IPS-18a (cell line): ENCODE results near the gene NTSR1.

Experiments
- H3K27ac ChIP-seq: one replicate; pipeline ENCODE4 v1.5.1; 2013; ENCODE audit warnings: low read length
- H3K27me3 ChIP-seq: one replicate; pipeline ENCODE4 v1.6.1; 2013; ENCODE audit warnings: mild to moderate bottlenecking, low read length; ENCODE audit not compliant: control insufficient read depth, insufficient read depth
- H3K36me3 ChIP-seq: one replicate; pipeline ENCODE4 v1.6.1; 2013; ENCODE audit warnings: low read depth, low read length; ENCODE audit not compliant: control insufficient read depth
- H3K4me1 ChIP-seq: one replicate; pipeline ENCODE4 v1.6.1; 2013; ENCODE audit warnings: low read depth, low read length; ENCODE audit not compliant: control insufficient read depth
- H3K4me3 ChIP-seq: one replicate; pipeline ENCODE4 v1.5.1; 2013; ENCODE audit warnings: low read length
- H3K9ac ChIP-seq: one replicate; pipeline ENCODE4 v1.6.1; 2013; ENCODE audit warnings: mild to moderate bottlenecking, low read length, moderate library complexity
- H3K9me3 ChIP-seq: one replicate; pipeline ENCODE4 v1.6.1; 2013; ENCODE audit warnings: low read depth, low read length; ENCODE audit not compliant: control insufficient read depth

NTSR1 gene

GRCh38 chr20:62688855-62689460 lies 19.7 kb upstream of the NTSR1 start:
- Histone ChIP-seq H3K4me3 (no peak overlapping the region), H3K27me3 (no peaks in the 10 kb centered on the region), H3K4me1 (no peaks in the 10 kb centered on the region), H3K27ac (no peak overlapping the region), H3K9me3 (no peaks in the 10 kb centered on the region), H3K36me3 (no peaks in the 10 kb centered on the region), H3K9ac (no peak overlapping the region)

- Histone ChIP-seq H3K27me3 (no peaks in the 10 kb centered on the region), H3K36me3 (no peaks in the 10 kb centered on the region), H3K4me3 (no peak overlapping the region), H3K4me1 (no peaks in the 10 kb centered on the region), H3K9ac (no peak overlapping the region), H3K9me3 (no peaks in the 10 kb centered on the region), H3K27ac (no peak overlapping the region)
Measured at GRCh38 chr20:62689861-62690260, 18.8 kb upstream of the NTSR1 start.

GRCh38 chr20:62690261-62690820 lies 18.3 kb upstream of the NTSR1 start:
- Histone ChIP-seq H3K9ac (no peak overlapping the region), H3K36me3 (no peaks in the 10 kb centered on the region), H3K27me3 (no peaks in the 10 kb centered on the region), H3K9me3 (no peaks in the 10 kb centered on the region), H3K27ac (no peak overlapping the region), H3K4me3 (no peak overlapping the region), H3K4me1 (no peaks in the 10 kb centered on the region)

- H3K36me3 ChIP-seq: no peaks in the 10 kb centered on the region
- no peaks in the 10 kb centered on the region for H3K27me3 ChIP-seq
- no peak overlapping the region for H3K27ac ChIP-seq
- H3K4me1 ChIP-seq: no peaks in the 10 kb centered on the region
- no peak overlapping the region for H3K9ac ChIP-seq
- no peak overlapping the region for H3K4me3 ChIP-seq
- H3K9me3 ChIP-seq: no peaks in the 10 kb centered on the region
Measured at GRCh38 chr20:62691487-62691886, 17.1 kb upstream of the NTSR1 start.

GRCh38 chr20:62692176-62692575 lies 16.5 kb upstream of the NTSR1 start:
- Histone ChIP-seq H3K27ac (no peak overlapping the region), H3K4me1 (no peaks in the 10 kb centered on the region), H3K4me3 (no peak overlapping the region), H3K9ac (no peak overlapping the region), H3K36me3 (no peaks in the 10 kb centered on the region), H3K9me3 (no peaks in the 10 kb centered on the region), H3K27me3 (no peaks in the 10 kb centered on the region)

GRCh38 chr20:62692801-62693523 lies 15.7 kb upstream of the NTSR1 start:
- Histone ChIP-seq H3K27me3 (no peaks in the 10 kb centered on the region), H3K9me3 (no peaks in the 10 kb centered on the region), H3K4me3 (no peak overlapping the region), H3K9ac (no peak overlapping the region), H3K4me1 (no peaks in the 10 kb centered on the region), H3K36me3 (no peaks in the 10 kb centered on the region), H3K27ac (no peak overlapping the region)

- Histone ChIP-seq H3K4me1 (no peaks in the 10 kb centered on the region), H3K9me3 (no peaks in the 10 kb centered on the region), H3K36me3 (no peaks in the 10 kb centered on the region), H3K27me3 (no peaks in the 10 kb centered on the region), H3K27ac (no peak overlapping the region), H3K4me3 (no peak overlapping the region), H3K9ac (no peak overlapping the region)
Measured at GRCh38 chr20:62693524-62693922, 15.1 kb upstream of the NTSR1 start.

GRCh38 chr20:62694106-62694505 lies 14.5 kb upstream of the NTSR1 start:
- Histone ChIP-seq H3K36me3 (no peaks in the 10 kb centered on the region), H3K9me3 (no peaks in the 10 kb centered on the region), H3K27me3 (no peaks in the 10 kb centered on the region), H3K27ac (no peak overlapping the region), H3K4me1 (no peaks in the 10 kb centered on the region), H3K9ac (no peak overlapping the region), H3K4me3 (no peak overlapping the region)

GRCh38 chr20:62694868-62695267 lies 13.8 kb upstream of the NTSR1 start:
- no peaks in the 10 kb centered on the region for H3K4me1 ChIP-seq

GRCh38 chr20:62695448-62696414 lies 12.9 kb upstream of the NTSR1 start:
- Histone ChIP-seq H3K27ac (no peak overlapping the region), H3K9ac (no peak overlapping the region), H3K9me3 (no peaks in the 10 kb centered on the region), H3K36me3 (no peaks in the 10 kb centered on the region), H3K4me3 (no peak overlapping the region), H3K27me3 (no peaks in the 10 kb centered on the region), H3K4me1 (no peaks in the 10 kb centered on the region)

More at GRCh38 chr20:62694868-62695267, 13.8 kb upstream of the NTSR1 start:
- H3K9ac ChIP-seq: no peak overlapping the region
- no peaks in the 10 kb centered on the region for H3K36me3 ChIP-seq
- H3K9me3 ChIP-seq: no peaks in the 10 kb centered on the region
- H3K27ac ChIP-seq: no peak overlapping the region
- H3K27me3 ChIP-seq: no peaks in the 10 kb centered on the region
- H3K4me3 ChIP-seq: no peak overlapping the region

GRCh38 chr20:62696434-62696957 lies 12.1 kb upstream of the NTSR1 start:
- no peak overlapping the region for H3K4me3 ChIP-seq
- no peak overlapping the region for H3K9ac ChIP-seq
- no peaks in the 10 kb centered on the region for H3K36me3 ChIP-seq
- H3K27me3 ChIP-seq: no peaks in the 10 kb centered on the region
- no peak overlapping the region for H3K27ac ChIP-seq
- no peaks in the 10 kb centered on the region for H3K9me3 ChIP-seq
- no peaks in the 10 kb centered on the region for H3K4me1 ChIP-seq
